8988T (cell line): ENCODE data around the gene EIF4E1B.
"Not testable (repeated sequence)": the region's sequence is repeated elsewhere in the genome, so short reads cannot be mapped to it uniquely, and the experiment has no call there.

ENCODE experiments used
- DNase-seq: peaks from one replicate; pipeline ENCODE4 v3.0.0; 2011

The EIF4E1B gene

GRCh38 chr5:176629853-176630680 lies at the start of gene EIF4E1B, which contains the start of gene SNCB:
Gene EIF4E1B (plus strand): TSS chr5:176630675. CDS start chr5:176642788, 12,113 bp downstream.
Gene SNCB (minus strand): TSS chr5:176630534. CDS start chr5:176629654, 880 bp downstream.
- DNase-seq = no peak

GRCh38 chr5:176581361-176581760 lies 49.1 kb upstream of the EIF4E1B start:
- DNase-seq = no peak

- DNase-seq = no peak
Measured at GRCh38 chr5:176583076-176583475, 47.4 kb upstream of the EIF4E1B start.

GRCh38 chr5:176587398-176587797 lies 43.1 kb upstream of the EIF4E1B start:
- no peak for DNase-seq

- DNase-seq = no peak
Measured at GRCh38 chr5:176588297-176588696, 42.2 kb upstream of the EIF4E1B start.

DNA sequence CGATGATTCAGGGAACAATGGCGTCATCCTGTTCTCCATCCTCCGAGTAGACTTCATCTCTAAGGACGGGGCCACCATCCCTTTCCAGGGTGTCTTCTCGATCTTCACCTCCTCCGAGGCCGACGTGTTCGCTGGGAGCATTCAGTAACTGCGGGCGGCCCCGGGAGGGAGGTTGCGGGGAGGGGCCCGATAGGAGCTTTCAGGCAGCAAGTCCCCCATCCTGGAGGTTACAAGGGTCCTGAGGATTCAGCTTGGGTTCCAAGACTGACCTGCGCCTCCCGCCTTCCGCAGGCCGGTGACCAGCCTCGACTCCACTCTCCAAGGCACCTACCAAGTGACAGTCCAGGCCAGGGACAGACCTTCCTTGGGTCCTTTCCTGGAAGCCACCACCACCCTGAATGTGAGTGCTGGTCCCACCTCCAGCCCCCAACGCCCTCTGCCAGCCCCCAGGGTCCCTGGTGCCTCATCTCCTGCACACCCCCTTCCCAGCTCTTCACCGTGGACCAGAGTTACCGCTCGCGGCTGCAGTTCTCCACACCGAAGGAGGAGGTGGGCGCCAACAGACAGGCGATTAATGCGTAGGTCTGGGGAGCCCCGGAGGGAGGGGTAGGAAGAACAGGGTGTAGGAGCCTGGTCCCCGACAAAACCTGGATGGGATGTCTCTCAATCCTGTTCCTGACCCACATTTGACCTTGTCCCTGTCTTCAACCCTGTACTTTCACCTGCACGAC lies 41.3 kb upstream of the EIF4E1B start:
- no peak for DNase-seq

DNA sequence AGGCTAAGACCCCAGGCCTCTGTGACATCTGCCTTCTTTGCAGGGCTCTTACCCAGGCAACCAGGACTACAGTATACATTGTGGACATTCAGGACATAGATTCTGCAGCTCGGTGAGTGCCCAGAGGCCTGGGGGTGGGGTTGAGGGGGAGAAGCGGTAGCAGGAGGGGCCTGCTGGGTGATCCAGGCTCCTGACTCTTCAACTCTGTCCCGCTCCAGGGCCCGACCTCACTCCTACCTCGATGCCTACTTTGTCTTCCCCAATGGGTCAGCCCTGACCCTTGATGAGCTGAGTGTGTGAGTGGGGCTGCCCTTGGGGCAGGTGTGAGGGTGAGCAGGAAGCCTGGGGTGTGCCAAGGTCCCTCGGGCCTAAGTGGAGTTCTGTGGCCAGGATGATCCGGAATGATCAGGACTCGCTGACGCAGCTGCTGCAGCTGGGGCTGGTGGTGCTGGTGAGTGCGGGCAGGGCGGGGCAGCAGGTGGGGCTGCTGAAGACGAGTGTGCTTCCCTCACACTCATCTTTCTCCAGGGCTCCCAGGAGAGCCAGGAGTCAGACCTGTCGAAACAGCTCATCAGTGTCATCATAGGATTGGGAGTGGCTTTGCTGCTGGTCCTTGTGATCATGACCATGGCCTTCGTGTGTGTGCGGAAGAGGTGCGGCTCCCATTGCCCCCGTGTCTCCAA lies 40.3 kb upstream of the EIF4E1B start:
- DNase-seq = no peak

GRCh38 chr5:176591667-176592066 lies 38.8 kb upstream of the EIF4E1B start:
- DNase-seq = not testable (repeated sequence)

- DNase-seq = no peak
Measured at GRCh38 chr5:176592573-176592972, 37.9 kb upstream of the EIF4E1B start.

- DNase-seq = no peak
Measured at GRCh38 chr5:176593273-176593869, 37.1 kb upstream of the EIF4E1B start.

GRCh38 chr5:176594554-176594953 lies 35.9 kb upstream of the EIF4E1B start:
- DNase-seq = no peak

- DNase-seq = no peak
Measured at GRCh38 chr5:176595386-176595943, 35.0 kb upstream of the EIF4E1B start.

DNA sequence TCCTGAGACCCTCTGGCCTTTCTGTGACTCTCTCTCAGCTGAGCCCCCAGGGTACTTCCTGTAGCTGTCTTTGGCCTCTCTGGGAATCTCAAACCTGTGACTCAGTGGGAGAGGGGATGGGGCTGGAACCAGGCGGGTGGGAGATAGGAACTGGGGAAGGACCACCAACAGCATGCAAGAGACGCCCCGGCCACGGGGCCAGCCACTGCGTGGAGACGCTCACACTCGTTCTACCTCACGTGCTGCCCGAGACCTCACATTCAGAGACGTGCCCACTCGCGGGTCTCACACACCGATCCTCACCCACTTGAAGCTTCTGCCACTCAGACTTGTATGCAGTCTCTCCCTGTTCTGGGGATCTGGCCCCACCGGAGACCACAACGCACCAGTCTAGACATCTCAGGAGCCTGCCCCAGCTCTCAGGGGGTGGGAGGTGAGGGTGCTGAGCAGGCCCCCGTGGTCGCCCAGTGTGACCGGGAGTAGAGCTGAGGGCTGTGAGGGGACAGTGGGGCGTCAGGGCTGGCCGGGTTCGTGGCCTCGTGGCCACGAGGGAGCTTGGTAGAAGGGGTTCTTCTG lies 34.3 kb upstream of the EIF4E1B start:
- DNase-seq = no peak

- DNase-seq = no peak
Measured at GRCh38 chr5:176596689-176597416, 33.6 kb upstream of the EIF4E1B start.

DNA sequence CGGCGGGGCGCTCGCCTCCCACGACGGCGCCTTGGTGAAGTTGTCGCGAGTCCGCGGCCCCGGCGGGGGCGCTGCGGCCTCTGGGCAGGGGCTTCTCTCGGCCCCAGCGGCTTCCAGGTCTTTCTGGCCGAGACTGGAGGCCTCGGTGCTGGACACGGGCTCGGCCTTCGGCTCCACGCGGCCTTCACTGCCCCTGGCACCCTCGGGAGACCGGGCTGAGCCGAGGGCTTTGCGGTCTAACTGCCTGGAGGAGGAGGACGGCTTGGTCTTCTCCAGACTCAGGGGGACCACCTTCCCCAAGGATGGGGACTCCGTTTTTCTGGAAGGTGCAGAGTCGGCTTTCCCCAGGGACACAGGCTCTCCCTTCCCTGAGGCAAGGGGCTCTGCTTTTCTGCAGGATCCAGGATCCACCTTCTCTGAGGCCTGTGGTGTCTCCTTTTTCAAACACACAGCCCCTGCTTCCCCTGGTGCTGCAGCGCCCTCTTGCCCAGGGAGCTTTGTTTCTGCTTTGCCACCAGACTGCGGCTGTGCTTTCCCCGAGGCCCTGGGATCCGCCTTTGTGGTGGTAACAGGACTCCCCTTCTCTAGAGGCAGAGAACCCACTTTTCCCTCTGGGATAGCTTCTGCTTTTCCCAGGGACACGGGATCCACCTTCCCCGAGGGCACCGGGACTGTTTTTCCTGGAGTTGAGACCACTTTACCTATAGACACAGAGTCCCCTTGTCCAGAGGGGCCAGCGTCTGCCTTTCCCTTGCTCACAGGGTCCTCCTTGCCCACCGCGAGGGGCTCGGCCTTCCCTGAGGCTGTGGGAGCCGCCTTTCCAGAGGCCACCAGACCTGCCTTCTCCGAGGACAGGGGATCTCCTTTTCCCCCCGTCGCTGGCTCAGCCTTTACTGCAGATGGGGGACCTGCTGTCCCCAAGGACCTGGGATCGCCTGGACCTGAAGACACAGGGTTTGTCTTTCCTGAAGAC lies 32.8 kb upstream of the EIF4E1B start:
- peak; percentile 85 for DNase-seq

DNA sequence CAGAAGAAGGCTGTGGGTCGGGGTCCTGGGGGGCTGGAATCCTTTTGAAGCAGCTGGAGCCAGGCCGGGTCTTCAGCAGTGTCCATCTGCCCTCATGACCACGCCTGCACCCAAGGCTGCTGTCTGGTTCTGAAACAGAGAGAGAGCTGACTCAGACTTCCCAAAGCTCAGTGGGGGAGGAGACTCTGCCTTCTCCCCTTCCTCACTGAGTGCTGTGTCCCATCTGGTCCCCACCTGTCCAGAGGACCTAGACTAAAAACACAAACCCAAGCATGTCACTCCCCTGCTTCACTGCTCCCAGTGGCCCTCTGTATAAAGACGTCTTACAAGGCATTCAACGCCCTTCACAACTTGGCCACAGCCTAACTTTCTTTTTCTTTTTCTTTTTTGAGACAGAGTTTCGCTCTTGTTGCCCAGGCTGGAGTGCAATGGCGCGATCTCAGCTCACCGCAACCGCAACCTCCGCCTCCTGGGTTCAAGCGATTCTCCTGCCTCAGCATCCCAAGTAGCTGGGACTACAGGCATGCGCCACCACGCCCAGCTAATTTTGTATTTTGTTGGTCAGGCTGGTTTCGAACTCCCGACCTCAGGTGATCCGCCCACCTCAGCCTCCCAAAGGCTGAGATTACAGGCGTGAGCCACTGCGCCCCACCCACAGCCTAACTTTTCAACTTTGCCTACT lies 30.6 kb upstream of the EIF4E1B start:
- DNase-seq = not testable (repeated sequence)

GRCh38 chr5:176601901-176602482 lies 28.5 kb upstream of the EIF4E1B start:
- DNase-seq = no peak

GRCh38 chr5:176603091-176603490 lies 27.4 kb upstream of the EIF4E1B start:
- no peak for DNase-seq

- DNase-seq = no peak
Measured at GRCh38 chr5:176606032-176606431, 24.4 kb upstream of the EIF4E1B start.
